ENCODE results near the gene SSBP2. TPM values are rescaled to one million over a fixed set of nuclear protein-coding genes. Genes with fewer than 3 reads are reported as not detected.

The SSBP2 gene
- total and polyA plus RNA-seq, 2 of the 8 experiments (the other 6 are each of a cell fraction or from before 2014, with no cell fraction given) = 21.5 to 36.2 TPM

DNA sequence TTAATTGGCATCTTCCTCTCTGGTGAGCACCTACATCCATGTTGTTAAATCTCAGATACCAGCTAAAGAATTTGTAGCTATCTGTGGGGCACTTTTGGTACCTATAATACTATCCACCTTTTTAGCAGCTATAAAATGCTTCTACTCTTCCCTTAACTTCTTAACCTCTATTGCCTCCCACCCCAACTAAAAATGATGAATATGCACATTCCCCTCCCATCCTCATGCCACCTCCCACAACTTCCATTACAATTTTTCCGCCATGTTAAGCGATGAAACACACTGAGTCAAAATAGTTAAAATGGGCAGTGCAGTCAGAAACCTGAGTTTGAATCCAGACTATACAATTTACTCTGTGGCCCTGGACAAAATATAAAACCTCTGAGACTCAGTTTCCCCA is 10.1 kb downstream of the SSBP2 start:
- no peaks in the 10 kb centered on the region for H3K4me1 ChIP-seq (replicated peaks in 1 of 4; ENCODE audit: control insufficient read depth in 3 of 4, insufficient read depth in 4 of 4, low read length in 3 of 4)
- no peak overlapping the region for H4K8ac ChIP-seq (ENCODE audit: extremely low read depth, insufficient read depth, low read length)
- no peak overlapping the region for H3K4me2 ChIP-seq (ENCODE audit: insufficient read depth in 1 of 2, low read depth in 2 of 2, low read length in 2 of 2)
- H2BK120ac ChIP-seq (replicated peaks; ENCODE audit: low read depth, low read length) = no peak overlapping the region
- H3K14ac ChIP-seq (ENCODE audit: insufficient read length) = no peak overlapping the region
- no peak overlapping the region for H4K5ac ChIP-seq (ENCODE audit: insufficient read length, low read depth, low read length)
- H2AK5ac ChIP-seq (ENCODE audit: low read depth, low read length) = no peak overlapping the region
- H3K56ac ChIP-seq (replicated peaks; ENCODE audit: insufficient read length, low read depth, low read length) = no peak overlapping the region
- no peak overlapping the region for H3K9ac ChIP-seq (replicated peaks in 1 of 4; ENCODE audit: extremely low read depth in 1 of 4, low read depth in 3 of 4, low read length in 3 of 4)
- H3K23ac ChIP-seq (ENCODE audit: insufficient read length) = no peak overlapping the region
- H3K79me2 ChIP-seq (ENCODE audit: control insufficient read depth in 1 of 2, insufficient read depth in 2 of 2, low read length in 2 of 2) = peaks cover 0 to 5% of the 10 kb centered on the region in 2 experiments; a peak in 2 of 4 replicates
- no peak overlapping the region for H2BK12ac ChIP-seq (ENCODE audit: low read depth, low read length)
- DNase-seq (ENCODE audit: low read depth in 1 of 2, low spot score in 2 of 2) (no peak), FAIRE-seq (no peak)
- H3K23me2 ChIP-seq (ENCODE audit: low read depth, low read length) = no peaks in the 10 kb centered on the region; the same call in 1 of the 2 replicates
- H3K27me3 ChIP-seq (replicated peaks in 1 of 4; ENCODE audit: control insufficient read depth in 3 of 4, extremely low read depth in 1 of 4, insufficient read depth in 3 of 4, low read length in 3 of 4) = no peaks in the 10 kb centered on the region
- POLR2A ChIA-PET (ENCODE audit: partially characterized antibody) = interaction anchor here (0.7 to 2.8 kb wide), 4 partner anchors 8 to 398 kb away, joined by 3 to 12 read pairs (median 3); partner anchors contain the start of gene SSBP2
- TF ChIP-seq CEBPB (IDR thresholded peaks at IDR 0.05; ENCODE audit: low read depth, low read length) (no peak), RNF2 (IDR thresholded peaks at IDR 0.05; ENCODE audit: borderline replicate concordance, low read depth, low read length, missing control alignments, poor library complexity, severe bottlenecking) (no peak), POLR2AphosphoS5 (IDR thresholded peaks at IDR 0.05; ENCODE audit: low read depth, low read length) (no peak), POLR2A (IDR thresholded peaks at IDR 0.05; ENCODE audit: control extremely low read depth in 1 of 2, low read depth in 2 of 2, low read length in 2 of 2) (no peak), CREB1 (IDR thresholded peaks at IDR 0.05) (no peak), KDM4A (IDR thresholded peaks at IDR 0.05; ENCODE audit: low read depth, low read length, severe bottlenecking) (no peak), TCF12 (IDR thresholded peaks at IDR 0.05; ENCODE audit: low read depth, low read length) (no peak), JUN (IDR thresholded peaks at IDR 0.05; ENCODE audit: low read depth, low read length) (no peak), HDAC2 (IDR thresholded peaks at IDR 0.05; ENCODE audit: borderline replicate concordance in 1 of 2, low read depth in 2 of 2, low read length in 2 of 2) (no peak), YY1 (IDR thresholded peaks at IDR 0.05; ENCODE audit: low read depth, low read length) (no peak), GTF2F1 (IDR thresholded peaks at IDR 0.05; ENCODE audit: borderline replicate concordance, low read depth, low read length) (no peak), TEAD4 (IDR thresholded peaks at IDR 0.05; ENCODE audit: low read depth, low read length) (no peak), PHF8 (conservative IDR thresholded peaks at IDR 0.05; ENCODE audit: low read depth, low read length) (no peak), NANOG (IDR thresholded peaks at IDR 0.05; ENCODE audit: insufficient read depth, low read depth, low read length, poor library complexity, severe bottlenecking) (no peak), BACH1 (IDR thresholded peaks at IDR 0.05; ENCODE audit: low read length) (no peak)
- no peak overlapping the region for H2BK20ac ChIP-seq (ENCODE audit: low read length)
- no peaks in the 10 kb centered on the region for H3K79me1 ChIP-seq (ENCODE audit: low read depth, low read length)
- no peak overlapping the region for H4K91ac ChIP-seq (replicated peaks; ENCODE audit: insufficient read length, low read length)
- WGBS, 2 experiments (ENCODE audit: extremely low coverage in 1 of 2, insufficient coverage in 1 of 2, insufficient read length in 1 of 2, insufficient replicate concordance in 2 of 2, low coverage in 1 of 2, low lambda C conversion rate in 2 of 2, missing lambda C conversion rate in 1 of 2) = 96% methylated on average over 2 of the region's 2 CpGs; no CpG with 5 or more reads in 1 of the 2 experiments
- no peak overlapping the region for H2BK15ac ChIP-seq (ENCODE audit: low read length)
- H3K4me3 ChIP-seq (ENCODE audit: extremely low read depth in 1 of 4, insufficient read depth in 2 of 4, low read depth in 3 of 4, low read length in 4 of 4) = no peak overlapping the region
- H2BK5ac ChIP-seq (ENCODE audit: low read depth, low read length) = no peak overlapping the region
- H3K4ac ChIP-seq (replicated peaks; ENCODE audit: insufficient read length, low read depth, low read length) = no peak overlapping the region
- no peak overlapping the region for H3K27ac ChIP-seq (ENCODE audit: low read depth, low read length)
- CTCF ChIA-PET (ENCODE audit: partially characterized antibody) = interaction anchor here (0.9 kb wide), 1 partner anchor 50 kb away, joined by 3 read pairs; no protein-coding TSS in a partner anchor
- no peaks in the 10 kb centered on the region for H3K36me3 ChIP-seq (ENCODE audit: control insufficient read depth in 2 of 4, insufficient read depth in 4 of 4, low read length in 3 of 4)
- no peaks in the 10 kb centered on the region for H3K9me3 ChIP-seq (ENCODE audit: insufficient read depth in 2 of 2, low read depth in 1 of 2, low read length in 1 of 2)
- H3K18ac ChIP-seq (ENCODE audit: extremely low read depth, low read length) = no peak overlapping the region
- H4K20me1 ChIP-seq (replicated peaks in 1 of 2; ENCODE audit: control insufficient read depth in 1 of 2, insufficient read depth in 2 of 2, low read length in 2 of 2) = peaks cover 0 to 2% of the 10 kb centered on the region in 2 experiments
- H2AFZ ChIP-seq (ENCODE audit: low read length) = no peak overlapping the region
